Activated CD8-positive, alpha-beta memory T cell treated with anti-CD3 and anti-CD28 coated beads, Interleukin-2, amount 50 U/mL, for 4 hours (primary cell): Measurements from ENCODE around the gene TGM6.
"Not testable (repeated sequence)": the region's sequence is repeated elsewhere in the genome, so short reads cannot be mapped to it uniquely, and the experiment has no call there.

Source experiments
- DNase-seq: peaks from one replicate; pipeline ENCODE4 v3.0.0-alpha.2; 2020

Gene TGM6

DNA sequence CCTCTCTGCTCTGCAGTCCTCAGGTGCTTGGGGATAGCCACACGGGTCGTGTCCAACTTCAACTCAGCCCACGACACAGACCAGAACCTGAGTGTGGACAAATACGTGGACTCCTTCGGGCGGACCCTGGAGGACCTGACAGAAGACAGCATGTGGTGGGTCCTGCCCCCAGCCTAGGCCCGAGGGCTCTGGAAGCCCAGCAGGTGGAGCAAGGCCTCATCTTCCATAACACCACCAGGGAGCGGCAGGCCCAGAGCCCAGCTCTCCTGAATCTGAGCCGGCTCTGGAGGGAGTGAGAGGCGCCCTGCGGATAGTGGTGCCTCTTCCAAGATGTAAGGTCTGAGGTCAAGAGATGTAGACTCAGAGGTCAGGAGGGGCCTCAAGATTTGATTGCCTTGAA lies 19.6 kb downstream of the TGM6 start:
- no peak for DNase-seq

DNA sequence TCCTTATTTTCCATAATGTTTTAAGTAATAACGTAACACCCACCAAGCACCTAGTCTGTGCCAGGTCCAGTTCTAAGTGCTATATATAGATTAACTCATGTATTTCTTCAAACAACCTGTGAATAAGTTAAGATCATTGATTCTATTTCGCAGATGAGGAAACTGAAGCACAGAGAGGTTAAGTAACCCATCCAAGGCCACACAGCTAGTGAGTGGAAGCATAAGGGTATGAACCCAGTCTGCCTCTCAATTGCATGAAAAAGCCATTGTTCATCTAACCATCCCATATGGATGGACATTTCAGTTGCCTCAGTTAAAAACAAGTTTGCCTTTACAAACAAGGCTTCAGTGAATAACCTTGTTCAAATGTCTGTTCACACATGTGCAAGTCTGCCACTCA lies 20.8 kb downstream of the TGM6 start:
- no peak for DNase-seq

DNA sequence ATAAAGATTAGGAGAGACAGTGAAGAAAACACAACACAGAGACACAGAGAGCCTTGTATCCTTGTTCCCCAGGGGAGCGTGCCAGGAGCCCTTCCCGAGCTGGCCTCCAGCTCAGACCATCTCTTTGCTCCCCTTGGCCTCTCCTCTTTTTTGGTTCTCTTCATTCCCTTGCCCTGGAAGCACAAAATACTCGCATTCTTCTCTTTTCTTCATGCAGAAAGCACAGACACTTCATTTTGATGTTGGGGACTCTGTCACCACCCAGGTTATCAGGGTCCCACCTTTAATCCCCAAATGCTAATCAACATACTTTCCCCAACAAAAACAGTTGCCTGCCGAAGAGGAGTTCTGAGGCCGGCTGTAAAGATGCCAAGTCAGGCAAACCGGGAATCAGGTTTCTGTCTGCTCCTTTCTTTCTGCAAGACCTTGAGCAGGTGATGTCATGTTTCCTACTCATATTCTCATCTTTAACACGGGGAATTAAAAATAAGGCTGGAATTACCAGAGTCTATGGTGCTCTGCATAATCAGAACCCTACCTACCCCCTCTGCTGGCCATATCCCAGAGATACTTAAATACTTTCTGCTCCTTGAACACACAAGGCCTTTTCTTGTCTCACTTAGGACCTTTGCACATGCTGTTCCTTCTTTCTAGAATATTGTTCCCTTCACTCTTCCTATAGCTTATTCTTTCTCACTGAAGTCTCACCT lies 21.7 kb downstream of the TGM6 start:
- DNase-seq, result no peak

DNA sequence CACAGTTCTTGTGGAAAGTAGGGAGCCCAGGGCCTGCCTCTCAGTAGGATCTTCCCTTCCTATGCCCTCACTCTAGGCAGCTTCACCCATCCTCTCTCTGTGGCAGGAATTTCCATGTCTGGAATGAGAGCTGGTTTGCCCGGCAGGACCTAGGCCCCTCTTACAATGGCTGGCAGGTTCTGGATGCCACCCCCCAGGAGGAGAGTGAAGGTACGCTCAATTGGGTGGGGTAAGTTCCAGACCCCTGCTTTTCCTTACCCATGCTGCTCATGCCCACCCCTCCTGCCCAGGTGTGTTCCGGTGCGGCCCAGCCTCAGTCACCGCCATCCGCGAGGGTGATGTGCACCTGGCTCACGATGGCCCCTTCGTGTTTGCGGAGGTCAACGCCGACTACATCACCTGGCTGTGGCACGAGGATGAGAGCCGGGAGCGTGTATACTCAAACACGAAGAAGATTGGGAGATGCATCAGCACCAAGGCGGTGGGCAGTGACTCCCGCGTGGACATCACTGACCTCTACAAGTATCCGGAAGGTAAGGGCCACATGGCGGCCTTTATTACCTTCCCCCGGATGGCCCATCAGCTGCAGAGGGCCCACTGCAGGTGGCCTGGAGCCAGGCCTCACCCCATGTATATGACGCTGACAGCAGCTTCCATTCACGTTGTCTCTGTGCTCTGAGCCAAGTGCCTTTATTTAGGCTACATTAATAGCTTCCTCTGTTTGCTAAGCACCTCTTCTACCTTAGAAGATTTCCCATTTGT lies 22.8 kb downstream of the TGM6 start:
- no peak for DNase-seq

DNA sequence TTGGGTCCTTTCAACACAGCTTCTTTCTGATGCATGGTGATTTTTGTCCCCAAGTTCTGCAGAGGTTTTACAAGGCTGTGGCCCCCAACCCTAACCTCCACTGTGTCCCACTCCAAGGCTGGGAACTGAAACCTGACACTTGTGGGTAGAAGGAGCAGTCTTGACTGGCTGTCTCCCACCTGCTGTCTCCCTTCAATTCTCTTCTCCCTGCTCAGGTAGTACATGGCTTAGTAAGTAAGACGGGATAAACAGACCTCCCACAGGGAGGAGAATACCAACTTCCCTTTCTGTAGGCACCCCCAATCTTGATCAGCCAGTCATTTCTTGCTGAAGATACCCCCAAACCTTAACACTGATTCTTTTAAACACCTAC lies 25.0 kb downstream of the TGM6 start:
- DNase-seq, result no peak

DNA sequence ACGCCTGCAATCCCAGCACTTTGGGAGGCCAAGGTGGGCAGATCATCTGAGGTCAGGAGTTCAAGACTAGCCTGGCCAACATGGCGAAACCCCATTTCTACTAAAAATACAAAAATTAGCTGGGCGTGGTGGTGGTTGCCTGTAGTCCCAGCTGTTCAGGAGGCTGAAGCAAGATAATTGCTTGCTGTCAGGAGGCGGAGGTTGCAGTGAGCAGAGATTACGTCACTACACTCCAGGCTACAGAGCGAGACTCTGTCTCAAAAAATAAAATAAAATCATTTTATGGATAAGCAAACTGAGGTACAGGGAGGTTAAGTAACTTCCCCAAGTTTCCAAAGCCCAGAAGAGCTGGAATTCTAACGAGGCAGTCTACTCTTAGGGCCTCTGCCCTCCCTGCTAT lies 26.7 kb downstream of the TGM6 start:
- not testable (repeated sequence) for DNase-seq

DNA sequence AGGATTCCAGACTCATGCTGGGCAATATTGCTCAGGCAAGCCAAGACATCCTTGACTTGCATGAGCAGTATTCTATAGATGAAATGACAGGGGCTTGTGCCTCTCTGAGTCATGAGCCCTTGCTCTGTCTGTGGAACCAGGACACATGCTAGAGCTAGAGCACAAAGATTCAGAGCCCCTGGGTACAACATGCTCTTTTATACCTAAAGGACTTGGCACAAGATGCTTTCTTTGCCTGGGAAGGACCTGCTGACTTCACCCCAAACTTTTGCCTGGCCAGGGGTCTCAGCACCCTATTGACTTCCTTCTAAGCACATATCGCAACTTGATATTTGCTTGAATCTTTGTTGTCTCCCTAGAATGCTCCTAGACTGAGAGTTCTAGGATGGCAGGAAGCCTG lies 27.4 kb downstream of the TGM6 start:
- no peak for DNase-seq

DNA sequence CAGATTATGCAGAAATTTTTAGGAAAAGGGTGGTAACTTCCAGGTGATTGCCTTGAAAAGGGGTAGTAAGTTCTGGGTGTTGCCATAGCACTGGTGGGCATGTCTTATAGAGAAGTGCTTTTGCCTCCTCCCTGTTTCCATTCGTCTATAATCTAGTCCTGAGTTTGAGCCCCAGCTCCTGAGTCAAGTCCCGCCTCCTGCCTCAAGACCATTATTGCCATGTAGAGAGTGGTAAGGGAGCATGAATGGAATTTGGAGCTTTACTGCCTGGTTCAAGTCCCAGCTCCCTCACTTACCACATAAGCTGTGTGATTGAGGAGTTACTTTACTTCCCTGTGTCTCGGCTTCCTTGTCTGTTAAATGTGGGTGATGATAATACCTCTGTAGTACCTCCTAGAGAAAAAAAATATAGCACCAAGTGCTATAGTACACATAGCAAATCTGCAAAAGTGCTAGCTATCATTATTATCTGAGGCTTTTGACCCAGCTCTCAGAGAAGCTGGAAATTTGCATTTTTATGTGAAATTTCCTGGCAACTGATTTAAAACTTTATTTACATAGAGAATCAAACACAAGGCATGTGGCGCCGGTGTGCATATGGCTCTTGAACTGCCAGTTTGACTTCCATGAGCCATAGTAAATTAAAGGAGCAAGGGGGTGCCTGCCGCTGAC lies 36.0 kb downstream of the TGM6 start:
- DNase-seq, result no peak

DNA sequence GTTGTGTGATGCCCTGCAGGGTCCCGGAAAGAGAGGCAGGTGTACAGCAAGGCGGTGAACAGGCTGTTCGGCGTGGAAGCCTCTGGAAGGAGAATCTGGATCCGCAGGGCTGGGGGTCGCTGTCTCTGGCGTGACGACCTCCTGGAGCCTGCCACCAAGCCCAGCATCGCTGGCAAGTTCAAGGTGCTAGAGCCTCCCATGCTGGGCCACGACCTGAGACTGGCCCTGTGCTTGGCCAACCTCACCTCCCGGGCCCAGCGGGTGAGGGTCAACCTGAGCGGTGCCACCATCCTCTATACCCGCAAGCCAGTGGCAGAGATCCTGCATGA lies 36.5 kb downstream of the TGM6 start:
- DNase-seq, result no peak

DNA sequence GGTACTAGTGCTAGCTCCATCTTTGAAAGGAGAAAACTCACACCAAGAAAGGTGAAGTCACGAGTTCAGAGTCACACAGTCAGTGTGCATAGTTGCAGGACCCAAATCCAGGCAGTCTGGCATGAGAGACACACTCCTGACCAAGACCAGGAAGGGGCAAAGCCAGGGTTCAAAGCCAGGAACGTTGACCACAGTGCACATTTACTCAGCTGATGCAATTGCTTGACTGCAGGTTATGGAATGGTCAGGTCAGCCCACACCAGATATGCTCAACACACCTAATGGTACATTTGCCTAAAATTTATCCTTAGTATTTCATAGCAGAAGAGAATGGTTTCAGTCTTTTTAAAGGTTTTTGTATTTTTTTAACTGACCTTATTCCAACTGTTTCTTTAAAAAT lies 37.7 kb downstream of the TGM6 start:
- DNase-seq, result no peak

DNA sequence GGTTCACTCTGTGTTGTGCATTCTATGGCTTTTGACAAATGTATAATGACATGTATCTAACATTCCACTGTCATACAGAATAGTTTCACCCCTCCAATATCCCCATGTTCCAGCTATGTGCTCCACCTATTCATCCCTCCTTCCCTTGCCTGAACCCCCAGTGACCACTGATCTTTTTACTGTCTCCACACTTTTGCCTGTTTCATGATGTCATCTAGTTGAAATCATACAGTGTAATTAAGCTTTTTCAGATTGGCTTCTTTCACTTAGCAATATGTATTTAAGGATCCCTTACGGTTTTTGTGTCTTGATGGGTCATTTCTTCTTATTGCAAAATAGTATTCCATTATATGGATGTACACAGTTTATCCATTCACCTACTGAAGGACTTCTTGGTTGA lies 39.8 kb downstream of the TGM6 start:
- DNase-seq, result no peak

DNA sequence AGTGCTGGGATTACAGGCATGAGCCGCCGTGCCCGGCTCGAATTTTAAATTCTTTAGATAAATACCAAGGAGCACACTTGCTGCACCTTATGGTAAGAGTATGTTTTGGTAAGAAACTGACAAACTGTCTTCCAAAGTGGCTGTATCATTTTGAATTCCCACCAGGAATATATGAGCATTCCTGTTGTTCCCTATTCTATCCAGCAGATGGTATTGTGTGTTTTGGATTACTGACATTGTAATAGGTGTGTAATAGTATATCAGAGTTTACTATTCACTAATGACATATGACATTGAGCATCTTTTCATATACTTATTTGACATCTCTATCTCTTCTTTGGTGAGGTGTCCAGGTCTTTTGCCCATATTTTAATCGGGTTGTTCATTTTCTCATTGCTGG lies 40.5 kb downstream of the TGM6 start:
- no peak for DNase-seq

DNA sequence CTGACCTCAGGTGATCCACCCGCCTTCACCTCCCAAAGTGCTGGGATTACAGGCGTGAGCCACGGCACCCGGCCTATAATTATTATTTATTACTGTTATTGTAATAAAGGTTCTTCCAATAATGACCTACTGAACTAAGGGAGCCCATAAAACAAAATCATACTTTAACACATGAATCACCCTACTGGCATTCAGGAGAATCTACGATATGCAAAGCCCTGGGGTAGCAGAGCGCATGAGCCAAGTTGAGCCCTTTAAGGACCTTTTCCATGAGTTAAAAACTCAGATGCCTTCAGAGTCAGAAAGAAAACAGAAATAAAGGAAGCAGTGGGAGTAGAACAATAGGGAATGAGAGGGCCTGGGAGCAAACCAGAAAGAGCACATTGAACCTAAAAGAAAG lies 48.4 kb downstream of the TGM6 start:
- DNase-seq, result no peak

DNA sequence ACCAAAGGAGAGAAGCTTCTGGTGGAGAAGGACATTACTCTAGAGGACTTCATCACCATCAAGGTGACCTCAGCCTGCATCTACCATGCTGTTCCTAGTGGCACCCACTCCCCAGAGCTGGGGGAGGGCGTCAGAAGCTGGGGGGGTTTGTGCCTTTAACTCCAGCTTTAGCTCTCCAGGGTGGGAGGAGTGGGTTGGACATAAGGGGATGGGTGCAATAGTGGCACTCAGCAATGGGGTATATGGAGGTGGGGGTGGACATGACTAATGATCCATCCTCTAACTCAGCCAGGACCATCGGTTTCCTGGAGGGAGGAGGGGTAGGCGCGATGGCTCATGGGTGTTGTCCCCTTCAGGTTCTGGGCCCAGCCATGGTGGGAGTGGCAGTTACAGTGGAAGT lies 49.8 kb downstream of the TGM6 start:
- DNase-seq, result no peak

DNA sequence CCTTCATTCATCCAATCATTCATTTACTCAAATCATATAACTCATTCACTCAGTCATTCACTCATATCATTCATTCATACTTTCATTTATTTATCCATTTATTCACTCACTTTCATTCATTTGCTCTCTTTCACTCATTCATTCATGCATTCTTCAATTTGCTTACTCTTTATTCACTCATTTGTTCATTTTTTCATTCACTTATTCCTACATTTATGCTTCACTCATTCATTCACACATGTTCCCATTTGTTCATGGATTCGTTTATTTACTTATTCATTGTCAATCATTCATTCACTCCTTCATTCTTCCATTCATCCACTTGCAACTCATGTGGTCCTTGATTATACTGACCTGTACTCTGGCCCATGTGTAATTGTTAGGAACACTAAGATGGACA lies 50.5 kb downstream of the TGM6 start:
- DNase-seq, result no peak

DNA sequence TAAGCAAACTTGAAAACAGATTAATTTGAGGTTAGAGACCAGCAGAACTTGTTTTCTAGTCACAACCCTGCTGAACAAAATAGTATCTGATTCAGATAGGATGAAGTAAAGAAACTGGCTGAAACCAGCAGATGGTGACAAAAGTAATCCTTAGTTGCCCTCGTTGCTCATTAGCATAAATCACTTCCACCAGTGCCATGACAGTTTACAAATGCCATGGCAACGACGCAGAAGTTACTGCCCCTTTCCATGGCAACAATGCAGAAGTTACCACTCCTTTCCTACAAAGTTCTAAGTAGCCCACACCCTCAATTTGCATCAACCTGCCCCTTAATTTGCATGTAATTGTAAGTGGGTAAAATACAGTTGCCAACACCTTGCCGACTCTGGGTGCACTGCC lies 66.1 kb downstream of the TGM6 start:
- DNase-seq, result no peak

DNA sequence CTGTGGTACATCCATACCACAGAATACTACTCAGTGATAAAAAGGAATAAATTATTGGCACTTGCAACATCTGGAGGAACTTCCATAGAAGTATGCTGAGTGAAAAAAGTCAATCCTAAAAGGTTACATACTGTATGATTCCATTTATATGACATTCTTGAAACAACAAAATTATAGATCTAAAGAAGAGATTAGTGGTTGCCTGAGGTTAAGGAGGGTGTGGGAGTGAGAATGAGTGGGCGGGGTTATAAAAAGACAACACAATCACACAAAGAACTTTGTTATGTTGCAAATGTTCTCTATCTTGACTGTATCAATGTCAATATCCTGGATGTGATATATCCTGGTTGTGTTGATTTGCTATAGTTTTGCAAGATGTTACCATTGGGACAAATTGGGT lies 68.7 kb downstream of the TGM6 start:
- no peak for DNase-seq

DNA sequence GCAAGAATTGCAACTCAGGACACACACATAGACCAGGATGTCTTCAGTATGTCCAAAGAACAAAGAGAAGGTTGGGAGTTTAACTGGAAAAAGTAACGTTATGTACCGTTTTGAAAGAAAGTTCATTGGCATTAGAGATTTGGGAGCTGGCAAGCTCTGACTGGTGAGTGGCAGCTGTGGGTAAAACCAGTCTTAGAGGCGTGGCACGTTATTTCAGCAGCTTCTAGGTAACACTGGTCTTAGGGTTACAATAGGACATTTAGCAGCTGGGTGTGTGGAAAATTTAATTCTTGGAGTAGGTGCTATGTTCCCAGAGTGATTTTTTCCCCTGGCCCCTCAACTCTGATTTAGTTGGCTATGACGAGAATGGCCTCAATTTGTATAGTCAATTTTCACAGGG lies 70.7 kb downstream of the TGM6 start:
- no peak for DNase-seq

DNA sequence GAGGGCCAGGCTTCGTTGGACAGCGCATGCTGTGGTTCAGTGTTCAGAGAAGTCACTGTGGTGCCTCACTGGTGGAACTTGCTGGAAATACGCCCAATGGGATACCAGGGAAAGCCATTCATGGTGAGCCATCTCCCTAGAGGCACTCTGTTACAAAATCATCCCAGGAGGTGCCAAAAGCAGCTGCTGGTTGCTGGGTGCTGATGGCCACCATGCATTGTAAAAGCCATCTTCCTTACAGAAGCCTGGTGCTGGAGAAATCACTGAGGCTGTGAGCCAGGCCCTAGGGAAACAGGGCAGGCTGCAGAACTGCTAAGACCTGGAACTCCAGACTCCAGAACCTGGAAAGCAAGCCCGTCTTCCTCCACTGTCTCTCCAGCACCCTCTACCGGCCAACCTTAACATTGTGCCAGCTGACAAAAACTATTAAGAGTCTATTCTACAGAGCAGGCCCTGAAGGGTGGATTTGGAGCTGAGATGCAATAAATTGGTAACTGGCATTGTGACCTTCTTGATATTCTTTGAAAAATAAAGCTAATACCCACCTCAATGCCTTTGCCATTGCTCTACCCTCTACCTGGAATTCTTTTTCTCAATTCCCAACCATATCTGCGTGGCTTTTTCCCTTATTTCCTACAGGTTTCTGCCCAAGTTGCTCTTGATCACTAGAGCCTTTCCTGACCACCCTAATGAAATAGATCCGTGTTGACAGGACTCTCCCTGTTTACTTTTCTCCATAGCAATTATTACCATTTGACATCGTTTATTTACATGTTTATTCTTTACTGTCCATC lies 71.4 kb downstream of the TGM6 start:
- DNase-seq, result peak; percentile 65

DNA sequence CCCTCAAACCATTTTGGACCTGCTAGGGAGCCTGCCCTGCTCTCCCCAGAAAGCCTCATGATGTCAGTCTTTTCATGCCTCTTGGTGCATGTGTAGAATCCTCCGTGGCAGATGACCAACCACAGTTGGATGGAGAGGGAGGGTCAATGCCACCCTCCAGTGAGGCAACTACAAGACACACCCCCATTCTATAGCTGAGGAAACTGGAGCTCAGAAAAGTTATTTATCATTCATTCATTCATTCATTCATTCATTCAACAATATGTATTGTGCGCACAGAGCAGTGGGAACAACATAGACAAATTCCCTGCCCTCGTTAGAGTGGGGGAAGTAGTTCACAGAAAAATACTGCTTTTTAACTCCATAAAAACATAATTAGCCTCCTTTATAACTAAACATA lies 73.1 kb downstream of the TGM6 start:
- no peak for DNase-seq

DNA sequence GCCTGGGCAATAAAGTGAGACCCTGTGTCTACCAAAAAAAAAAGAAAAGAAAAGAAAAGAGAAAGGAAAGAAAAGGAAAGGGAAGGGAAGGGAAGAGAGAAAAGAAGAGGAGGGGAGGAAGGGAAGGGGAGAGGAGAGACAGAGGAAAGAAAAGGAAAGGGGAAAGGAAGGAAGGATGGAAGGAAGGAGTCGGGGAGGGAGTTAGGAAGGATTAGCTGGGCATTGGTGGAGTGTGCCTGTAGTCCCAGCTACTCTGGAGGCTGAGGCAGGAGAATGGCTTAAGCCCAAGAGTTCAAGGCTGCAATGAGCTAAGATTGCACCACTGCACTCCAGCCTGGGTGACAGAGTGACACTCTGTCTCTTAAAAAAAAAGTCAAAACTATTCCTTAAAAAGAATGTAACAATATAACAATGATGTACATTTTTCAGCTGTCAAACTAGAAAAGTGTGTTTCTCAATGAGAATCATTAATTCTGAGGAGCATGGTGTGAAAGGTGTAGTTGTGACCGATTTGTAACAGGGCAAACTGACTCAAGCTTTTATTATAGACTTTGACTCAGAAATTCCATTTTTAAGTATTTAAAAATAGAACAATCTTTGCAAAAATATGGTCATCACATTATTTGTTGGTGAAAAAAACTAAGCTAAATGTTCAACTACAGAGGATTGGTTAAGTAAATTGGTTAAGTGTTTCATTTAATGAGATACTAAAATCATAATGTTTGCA lies 75.2 kb downstream of the TGM6 start:
- no peak for DNase-seq

DNA sequence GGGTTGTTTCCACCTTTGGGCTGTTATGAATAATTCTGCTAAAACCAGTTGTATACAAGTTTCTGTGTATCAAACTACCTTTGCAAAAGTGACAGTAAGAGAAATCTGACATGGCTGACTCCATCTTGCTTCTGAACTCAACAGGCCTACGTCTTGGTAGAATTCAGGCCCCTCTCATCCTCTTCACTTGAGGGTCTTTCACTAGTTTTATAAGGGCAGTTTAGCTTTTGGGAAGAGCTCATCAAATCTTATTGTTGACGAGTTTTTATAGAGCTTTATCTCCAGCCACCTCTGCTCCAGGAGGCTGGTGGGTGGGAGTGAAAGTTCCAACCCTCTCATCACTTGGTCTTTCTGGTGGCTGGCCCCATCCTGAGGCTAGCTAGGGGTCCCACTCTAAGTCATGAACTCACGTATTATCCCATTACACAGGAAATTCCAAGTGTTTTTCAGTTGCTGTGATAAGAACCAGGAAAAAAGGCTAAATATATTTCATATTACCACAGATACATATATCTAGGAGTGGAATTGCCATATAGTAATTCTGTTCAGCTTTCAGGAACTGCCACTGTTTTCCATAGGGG lies 78.3 kb downstream of the TGM6 start:
- DNase-seq, result no peak
